Keratinocyte (primary cell): ENCODE measurements around the gene EVL. TPM values are rescaled to one million over a fixed set of nuclear protein-coding genes. Genes with fewer than 3 reads are reported as not detected.

Experiments
- DNase-seq: peaks from one replicate; pipeline ENCODE4 v3.0.0-alpha.2; 2011; ENCODE audit warnings: low read depth, missing footprints, low spot score
- FAIRE-seq: peaks from 2 replicates; lab custom pipeline; 2011; peaks lifted over from hg19 to GRCh38; lab: Jason Lieb, UNC
- H2AFZ ChIP-seq: 2 replicates; pipeline ENCODE4 v1.6.0; 2012; ENCODE audit warnings: low read length, control low read depth, inconsistent platforms; ENCODE audit not compliant: control insufficient read depth
- H3K27ac ChIP-seq: 2 replicates; pipeline ENCODE4 v1.5.1; 2011; ENCODE audit warnings: low read length; ENCODE audit not compliant: control insufficient read depth, insufficient read depth
- H3K27me3 ChIP-seq: 3 replicates; pipeline ENCODE4 v1.6.0; 2011; ENCODE audit warnings: low read length; ENCODE audit not compliant: control insufficient read depth, insufficient read depth; ENCODE audit errors: extremely low read depth
- H3K36me3 ChIP-seq, 2 experiments: 2 replicates in 1 of 2; 3 replicates in 1 of 2; pipeline ENCODE4 v1.5.1; 2011; ENCODE audit warnings: low read length in 2 of 2, mild to moderate bottlenecking in 1 of 2; ENCODE audit not compliant: control insufficient read depth in 2 of 2, insufficient read depth in 2 of 2; ENCODE audit errors: extremely low read depth in 1 of 2
- H3K4me1 ChIP-seq: 3 replicates; pipeline ENCODE4 v1.5.1; 2011; ENCODE audit warnings: low read length; ENCODE audit not compliant: control insufficient read depth, insufficient read depth; ENCODE audit errors: extremely low read depth
- H3K4me2 ChIP-seq: 3 replicates; pipeline ENCODE4 v1.6.0; 2011; ENCODE audit warnings: low read depth, low read length; ENCODE audit not compliant: control insufficient read depth, insufficient read depth; ENCODE audit errors: extremely low read depth
- H3K4me3 ChIP-seq, 3 experiments: fragments of 200-600 bp in 1 of 3; sonication (generic) in 1 of 3; 2 replicates in 2 of 3; 3 replicates in 1 of 3; pipeline ENCODE4 v1.5.1; 2011 to 2016; ENCODE audit warnings: low read length in 3 of 3, mild to moderate bottlenecking in 3 of 3, control low read depth in 2 of 3, inconsistent platforms in 1 of 3, low read depth in 1 of 3, mixed read lengths in 1 of 3, mixed run types in 1 of 3, moderate library complexity in 1 of 3; ENCODE audit not compliant: control insufficient read depth in 2 of 3, insufficient read depth in 2 of 3; ENCODE audit errors: extremely low read depth in 1 of 3
- H3K79me2 ChIP-seq: 2 replicates; pipeline ENCODE4 v1.6.0; 2012; ENCODE audit warnings: low read length; ENCODE audit not compliant: control insufficient read depth, insufficient read depth
- H3K9ac ChIP-seq: 3 replicates; pipeline ENCODE4 v1.6.0; 2011; ENCODE audit warnings: low read length; ENCODE audit not compliant: control insufficient read depth, insufficient read depth; ENCODE audit errors: extremely low read depth
- H3K9me1 ChIP-seq: 3 replicates; pipeline ENCODE4 v1.6.0; 2011; ENCODE audit warnings: low read length; ENCODE audit not compliant: control insufficient read depth, insufficient read depth; ENCODE audit errors: extremely low read depth
- H3K9me3 ChIP-seq: 2 replicates; pipeline ENCODE4 v1.5.1; 2012; ENCODE audit warnings: low read depth, low read length; ENCODE audit not compliant: control insufficient read depth
- H4K20me1 ChIP-seq: 3 replicates; pipeline ENCODE4 v1.6.0; 2011; ENCODE audit warnings: low read length; ENCODE audit not compliant: control insufficient read depth, insufficient read depth; ENCODE audit errors: extremely low read depth
- EZH2 ChIP-seq: IDR thresholded peaks from one replicate; pipeline ENCODE4 v1.6.1; 2012; ENCODE audit warnings: inconsistent platforms, mild to moderate bottlenecking, low read length, moderate library complexity
- dilution Hi-C: fragments of 300-500 bp; cut with MboI; formaldehyde crosslinking; loops from one replicate; pipeline ENCODE4 v1.7.0; 2020; ENCODE audit warnings: low sequenced_read_pairs; ENCODE audit not compliant: extremely low pct_ligation_motif_present
- polyA plus RNA-seq, 5 experiments: library from polyadenylated mRNA; depleted of rRNA in 3 of 5; stranded (reverse) in 3 of 5; stranded (forward) in 1 of 5; unstranded in 1 of 5; fragments of >200 nt; gene quantifications; 1 replicate in 1 of 5; 2 replicates in 3 of 5; 3 replicates in 1 of 5; pipeline versions ENCODE4 v1.2.1 to v1.2.3, GENCODE V29; 2011 to 2012; ENCODE audit warnings: missing spikeins in 2 of 5, low read depth in 1 of 5, low replicate concordance in 1 of 5
- TF ChIP-seq, protein P1 (sequence below), 3 experiments: IDR thresholded peaks in 1 of 3; conservative IDR thresholded peaks in 1 of 3; optimal IDR thresholded peaks in 1 of 3; 2 replicates in 2 of 3; 3 replicates in 1 of 3; pipeline versions ENCODE3 to v1.5.1; 2011; ENCODE audit warnings: low read length in 3 of 3, mild to moderate bottlenecking in 3 of 3, moderate library complexity in 2 of 3, control low read depth in 1 of 3, inconsistent platforms in 1 of 3; ENCODE audit not compliant: insufficient read depth in 2 of 3; ENCODE audit errors: extremely low read depth in 1 of 3

The EVL gene
- polyA plus RNA-seq, 1 donor (not counting 4 experiments of a cell fraction or from before 2014, with no cell fraction given): 12.0 TPM

DNA sequence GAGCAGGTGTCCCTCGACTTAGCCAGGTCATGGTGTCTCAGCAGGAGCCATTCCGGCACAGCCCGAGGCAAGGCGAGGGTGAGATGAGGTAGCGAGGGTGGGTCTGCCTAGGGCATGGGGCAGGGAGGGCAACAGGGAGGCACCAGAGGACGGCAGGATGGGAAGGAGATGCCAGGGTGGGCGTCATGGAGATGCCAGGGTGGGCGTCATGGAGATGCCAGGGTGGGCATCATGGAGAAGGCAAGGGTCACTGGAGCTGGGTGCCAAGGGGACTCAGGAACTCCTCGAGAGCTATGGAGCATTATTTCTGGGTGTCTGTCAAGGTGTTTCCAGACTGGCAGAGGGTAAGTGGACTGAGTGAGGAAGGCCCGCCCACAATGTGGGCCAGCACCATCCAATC lies 86.9 kb downstream of the EVL start:
- no peaks in the 10 kb centered on the region for H3K36me3 ChIP-seq
- no peak overlapping the region for H3K9ac ChIP-seq
- H2AFZ ChIP-seq: no peak overlapping the region
- FAIRE-seq (no peak), DNase-seq (no peak)
- no peaks in the 10 kb centered on the region for H3K79me2 ChIP-seq
- H3K9me3 ChIP-seq: peaks cover 6% of the 10 kb centered on the region
- TF ChIP-seq, protein P1, sequence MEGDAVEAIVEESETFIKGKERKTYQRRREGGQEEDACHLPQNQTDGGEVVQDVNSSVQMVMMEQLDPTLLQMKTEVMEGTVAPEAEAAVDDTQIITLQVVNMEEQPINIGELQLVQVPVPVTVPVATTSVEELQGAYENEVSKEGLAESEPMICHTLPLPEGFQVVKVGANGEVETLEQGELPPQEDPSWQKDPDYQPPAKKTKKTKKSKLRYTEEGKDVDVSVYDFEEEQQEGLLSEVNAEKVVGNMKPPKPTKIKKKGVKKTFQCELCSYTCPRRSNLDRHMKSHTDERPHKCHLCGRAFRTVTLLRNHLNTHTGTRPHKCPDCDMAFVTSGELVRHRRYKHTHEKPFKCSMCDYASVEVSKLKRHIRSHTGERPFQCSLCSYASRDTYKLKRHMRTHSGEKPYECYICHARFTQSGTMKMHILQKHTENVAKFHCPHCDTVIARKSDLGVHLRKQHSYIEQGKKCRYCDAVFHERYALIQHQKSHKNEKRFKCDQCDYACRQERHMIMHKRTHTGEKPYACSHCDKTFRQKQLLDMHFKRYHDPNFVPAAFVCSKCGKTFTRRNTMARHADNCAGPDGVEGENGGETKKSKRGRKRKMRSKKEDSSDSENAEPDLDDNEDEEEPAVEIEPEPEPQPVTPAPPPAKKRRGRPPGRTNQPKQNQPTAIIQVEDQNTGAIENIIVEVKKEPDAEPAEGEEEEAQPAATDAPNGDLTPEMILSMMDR (optimal IDR thresholded peaks at IDR 0.05 in 1 of 3, IDR thresholded peaks at IDR 0.05 in 1 of 3, conservative IDR thresholded peaks at IDR 0.05 in 1 of 3; ENCODE audit: extremely low read depth in 1 of 3, insufficient read depth in 2 of 3, low read length in 3 of 3): no peak
- TF ChIP-seq EZH2: no peak
- no peak overlapping the region for H3K4me2 ChIP-seq
- no peaks in the 10 kb centered on the region for H3K9me1 ChIP-seq
- peaks cover 26% of the 10 kb centered on the region for H3K4me1 ChIP-seq
- dilution Hi-C loops: no loop called here
- no peak overlapping the region for H3K27ac ChIP-seq
- no peaks in the 10 kb centered on the region for H3K27me3 ChIP-seq
- no peaks in the 10 kb centered on the region for H4K20me1 ChIP-seq
- H3K4me3 ChIP-seq: no peak overlapping the region

DNA sequence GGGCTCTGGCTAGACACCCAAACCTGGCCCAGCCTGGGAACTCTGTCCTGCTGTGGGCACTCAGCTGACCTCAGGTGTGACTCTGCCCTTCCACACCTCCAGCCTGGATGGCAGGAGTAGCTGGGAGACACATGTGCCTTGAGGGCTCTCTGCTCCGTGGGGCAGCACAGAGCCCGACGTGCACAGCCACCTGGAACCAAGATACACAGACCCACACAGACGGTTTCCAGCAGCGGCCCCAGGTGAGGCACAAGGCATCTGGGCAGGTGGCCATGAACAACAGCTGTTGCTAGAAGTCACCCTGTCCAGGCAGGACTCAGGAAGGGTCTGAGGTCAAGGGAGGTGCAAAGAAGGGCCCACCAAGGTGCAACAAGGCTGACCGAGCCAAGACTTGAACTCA lies 88.3 kb downstream of the EVL start:
- Histone ChIP-seq H3K4me2 (no peak overlapping the region), H3K79me2 (no peaks in the 10 kb centered on the region), H3K4me3 (no peak overlapping the region), H2AFZ (no peak overlapping the region), H3K9me1 (no peaks in the 10 kb centered on the region), H3K9ac (no peak overlapping the region), H4K20me1 (no peaks in the 10 kb centered on the region), H3K9me3 (peaks cover 6% of the 10 kb centered on the region), H3K27me3 (peaks cover 9% of the 10 kb centered on the region), H3K4me1 (peaks cover 26% of the 10 kb centered on the region), H3K36me3 (no peaks in the 10 kb centered on the region), H3K27ac (no peak overlapping the region)
- FAIRE-seq: no peak
- DNase-seq: no peak
- dilution Hi-C loops: no loop called here
- TF ChIP-seq, protein P1 (optimal IDR thresholded peaks at IDR 0.05 in 1 of 3, IDR thresholded peaks at IDR 0.05 in 1 of 3, conservative IDR thresholded peaks at IDR 0.05 in 1 of 3; ENCODE audit: extremely low read depth in 1 of 3, insufficient read depth in 2 of 3, low read length in 3 of 3): no peak
- TF ChIP-seq EZH2: no peak
